Subcutaneous abdominal adipose tissue (tissue), 5 donors: ENCODE data around the gene GLRX2.
A peak's percentile ranks its signal among the peaks of the same experiment; 100 is the strongest.

Experiments
- H3K27ac ChIP-seq: one replicate; pipeline ENCODE4 v1.7.0; 2013; ENCODE audit warnings: low read depth, mild to moderate bottlenecking, inconsistent platforms, low read length, moderate library complexity
- H3K27me3 ChIP-seq, 5 donors: one replicate each; pipeline ENCODE4 v1.7.0; 2013; ENCODE audit warnings: low read length in 5 of 5, inconsistent platforms in 1 of 5; ENCODE audit not compliant: control insufficient read depth in 5 of 5, insufficient read depth in 4 of 5
- H3K36me3 ChIP-seq, 5 donors: one replicate each; pipeline ENCODE4 v1.7.0; 2013; ENCODE audit warnings: low read length in 5 of 5; ENCODE audit not compliant: control insufficient read depth in 5 of 5, insufficient read depth in 5 of 5
- H3K4me1 ChIP-seq, 5 donors: one replicate each; pipeline ENCODE4 v1.7.0; 2013; ENCODE audit warnings: low read length in 5 of 5, mild to moderate bottlenecking in 3 of 5, moderate library complexity in 1 of 5; ENCODE audit not compliant: control insufficient read depth in 5 of 5, insufficient read depth in 5 of 5
- H3K4me3 ChIP-seq, 5 donors: one replicate each; pipeline ENCODE4 v1.7.0; 2013; ENCODE audit warnings: low read length in 5 of 5, low read depth in 1 of 5
- H3K9ac ChIP-seq, 5 donors: one replicate each; pipeline ENCODE4 v1.7.0; 2013; ENCODE audit warnings: low read length in 5 of 5, mild to moderate bottlenecking in 4 of 5, moderate library complexity in 3 of 5
- H3K9me3 ChIP-seq, 5 donors: one replicate each; pipeline ENCODE4 v1.7.0; 2013; ENCODE audit warnings: low read length in 5 of 5; ENCODE audit not compliant: control insufficient read depth in 5 of 5
- donor health status: healthy.
- donor health status: healthy.
- donor health status: healthy.
- donor health status: healthy.
- donor health status: healthy.

GLRX2 gene

GRCh38 chr1:193104907-193105820 lies at the start of gene GLRX2:
Gene GLRX2, minus strand, starts transcription at chr1:193105414. Its CDS starts 32 bp downstream, at chr1:193105382.
- no peaks in the 10 kb centered on the region for H3K27me3 ChIP-seq
- H3K36me3 ChIP-seq: peaks cover 1 to 7% (median 6%) of the 10 kb centered on the region in 5 donors
- peaks cover 4 to 39% (median 27%) of the 10 kb centered on the region in 5 donors for H3K4me1 ChIP-seq
- no peaks in the 10 kb centered on the region for H3K9me3 ChIP-seq
- peak within 1 kb of the TSS; percentile 86 to 94 (median 88) for H3K9ac ChIP-seq
- H3K4me3 ChIP-seq: peak within 1 kb of the TSS; percentile 74 to 95 (median 78)
- H3K27ac ChIP-seq: peak within 1 kb of the TSS; percentile 94

- Histone ChIP-seq H3K9me3 (no peaks in the 10 kb centered on the region), H3K4me3 (no peak overlapping the region), H3K27ac (no peak overlapping the region), H3K4me1 (peaks cover 0 to 4% (median 2%) of the 10 kb centered on the region in 5 donors), H3K27me3 (no peaks in the 10 kb centered on the region), H3K36me3 (peaks cover 39 to 50% (median 41%) of the 10 kb centered on the region in 5 donors), H3K9ac (no peak overlapping the region)
Observed at GRCh38 chr1:193144999-193145398, 39.8 kb upstream of the GLRX2 start.

- Histone ChIP-seq H3K36me3 (peaks cover 43 to 54% (median 45%) of the 10 kb centered on the region in 5 donors), H3K9me3 (no peaks in the 10 kb centered on the region), H3K4me1 (peaks cover 0 to 4% (median 2%) of the 10 kb centered on the region in 5 donors), H3K4me3 (no peak overlapping the region), H3K9ac (no peak overlapping the region), H3K27me3 (no peaks in the 10 kb centered on the region), H3K27ac (no peak overlapping the region)
Observed at GRCh38 chr1:193144361-193144938, 39.2 kb upstream of the GLRX2 start.

DNA sequence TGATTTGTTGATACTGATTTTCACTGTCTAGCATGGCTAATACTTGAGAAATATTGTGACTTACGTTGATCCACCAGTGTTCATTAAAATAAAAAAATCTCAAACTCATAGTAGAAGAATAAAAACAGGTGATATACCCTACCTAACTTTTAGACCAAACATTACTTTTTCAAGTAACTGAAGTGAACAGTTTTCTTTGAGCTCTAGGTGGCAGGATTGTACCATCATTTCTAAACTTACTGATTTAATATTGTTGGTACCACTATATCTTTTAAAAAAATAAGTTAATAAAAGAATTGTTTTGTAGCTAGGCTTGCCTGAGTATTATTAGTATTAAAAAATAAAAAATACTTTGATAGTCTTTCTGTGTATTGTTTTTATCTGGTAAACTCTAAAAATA lies 38.1 kb upstream of the GLRX2 start:
- Histone ChIP-seq H3K4me1 (peaks cover 0 to 4% (median 2%) of the 10 kb centered on the region in 5 donors), H3K9ac (no peak overlapping the region), H3K27me3 (no peaks in the 10 kb centered on the region), H3K36me3 (peaks cover 42 to 57% (median 44%) of the 10 kb centered on the region in 5 donors), H3K4me3 (no peak overlapping the region), H3K27ac (no peak overlapping the region), H3K9me3 (no peaks in the 10 kb centered on the region)

- H3K9me3 ChIP-seq: no peaks in the 10 kb centered on the region
- H3K4me3 ChIP-seq: no peak overlapping the region
- peaks cover 0 to 4% (median 2%) of the 10 kb centered on the region in 5 donors for H3K4me1 ChIP-seq
- H3K36me3 ChIP-seq: peaks cover 38 to 57% (median 45%) of the 10 kb centered on the region in 5 donors
- no peaks in the 10 kb centered on the region for H3K27me3 ChIP-seq
- H3K27ac ChIP-seq: no peak overlapping the region
- no peak overlapping the region for H3K9ac ChIP-seq
Observed at GRCh38 chr1:193142409-193142808, 37.2 kb upstream of the GLRX2 start.

DNA sequence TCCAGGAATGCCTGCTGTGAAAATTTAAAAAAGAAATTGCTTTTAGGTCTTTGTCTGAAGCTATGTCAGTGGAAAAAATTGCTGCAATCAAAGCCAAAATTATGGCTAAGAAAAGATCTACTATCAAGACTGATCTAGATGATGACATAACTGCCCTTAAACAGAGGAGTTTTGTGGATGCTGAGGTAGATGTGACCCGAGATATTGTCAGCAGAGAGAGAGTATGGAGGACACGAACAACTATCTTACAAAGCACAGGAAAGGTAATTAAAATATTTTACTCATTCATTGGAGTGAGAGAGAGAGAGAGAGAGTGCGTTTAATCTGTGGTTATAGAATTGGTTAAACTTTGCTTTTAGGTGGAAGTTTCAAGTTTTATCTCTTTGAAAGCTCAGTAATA lies 36.6 kb upstream of the GLRX2 start:
- H3K9me3 ChIP-seq: no peaks in the 10 kb centered on the region
- peaks cover 0 to 4% (median 2%) of the 10 kb centered on the region in 5 donors for H3K4me1 ChIP-seq
- H3K36me3 ChIP-seq: peaks cover 38 to 53% (median 47%) of the 10 kb centered on the region in 5 donors
- no peak overlapping the region for H3K27ac ChIP-seq
- no peak overlapping the region for H3K4me3 ChIP-seq
- H3K27me3 ChIP-seq: no peaks in the 10 kb centered on the region
- no peak overlapping the region for H3K9ac ChIP-seq

DNA sequence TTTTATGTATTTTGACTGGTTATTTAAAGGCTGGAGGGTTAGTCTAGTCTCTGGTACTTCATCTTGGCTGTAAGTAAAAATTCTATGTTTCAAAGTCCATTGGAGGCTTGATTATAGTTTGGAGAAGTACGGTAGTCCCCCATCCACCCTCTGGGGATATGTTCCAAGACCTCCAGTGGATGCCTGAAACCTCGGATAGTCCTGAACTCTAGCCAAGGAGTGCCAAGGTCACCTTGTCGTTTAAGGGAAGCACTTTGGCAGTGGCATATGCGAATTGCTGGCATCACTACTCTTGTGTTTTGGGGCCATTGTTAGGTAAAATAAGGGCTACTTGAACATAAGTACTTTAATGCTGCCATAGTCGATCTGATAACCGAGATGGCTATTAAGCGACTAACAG lies 35.0 kb upstream of the GLRX2 start:
- H3K27ac ChIP-seq: no peak overlapping the region

DNA sequence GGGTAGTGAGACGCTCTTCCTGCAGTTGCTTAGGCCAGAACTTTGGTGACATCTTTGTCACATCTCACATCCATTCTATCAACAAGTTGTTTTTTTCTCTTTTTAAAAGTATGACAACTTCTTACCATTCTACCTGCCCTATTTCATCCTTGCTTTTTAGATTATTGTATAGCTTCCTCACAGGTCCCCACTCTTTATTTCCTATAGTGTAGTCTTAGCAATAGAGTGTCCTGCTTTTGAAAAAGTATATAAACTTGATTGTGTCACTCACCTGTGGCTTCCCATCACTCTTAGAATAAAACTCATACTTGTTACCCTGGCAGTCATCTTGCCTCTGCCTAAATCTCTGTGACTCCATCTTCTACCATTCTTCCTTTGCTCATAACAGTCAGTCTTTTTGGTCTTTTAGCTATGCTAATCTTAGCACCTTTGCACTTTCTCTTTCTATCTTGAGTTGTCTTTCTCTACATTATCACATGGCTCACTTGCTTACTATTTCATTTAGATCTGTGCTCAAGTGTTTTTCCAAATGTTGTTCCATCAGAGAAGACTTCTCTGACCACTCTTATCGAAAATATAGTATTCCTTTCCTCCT lies 26.1 kb upstream of the GLRX2 start:
- Histone ChIP-seq H3K9me3 (no peaks in the 10 kb centered on the region), H3K9ac (no peak overlapping the region), H3K4me1 (peaks cover 0 to 2% (median 0%) of the 10 kb centered on the region in 5 donors), H3K27me3 (no peaks in the 10 kb centered on the region), H3K27ac (no peak overlapping the region), H3K4me3 (no peak overlapping the region), H3K36me3 (peaks cover 28 to 39% (median 35%) of the 10 kb centered on the region in 5 donors)

More for the DNA sequence above, 35.0 kb upstream of the GLRX2 start:
- Histone ChIP-seq H3K9me3 (no peaks in the 10 kb centered on the region), H3K36me3 (peaks cover 35 to 58% (median 51%) of the 10 kb centered on the region in 5 donors), H3K27me3 (no peaks in the 10 kb centered on the region), H3K4me3 (no peak overlapping the region), H3K4me1 (peaks cover 0 to 4% (median 0%) of the 10 kb centered on the region in 5 donors), H3K9ac (no peak overlapping the region)

- Histone ChIP-seq H3K27me3 (no peaks in the 10 kb centered on the region), H3K4me1 (peaks cover 1 to 29% (median 25%) of the 10 kb centered on the region in 5 donors), H3K36me3 (peaks cover 4 to 18% (median 6%) of the 10 kb centered on the region in 5 donors), H3K9me3 (no peaks in the 10 kb centered on the region), H3K4me3 (no peak overlapping the region), H3K9ac (no peak overlapping the region), H3K27ac (peak overlapping the region; percentile 3)
Observed at GRCh38 chr1:193125369-193125768, 20.2 kb upstream of the GLRX2 start.
